ENCODE results near the gene DUSP5. TPM values are rescaled to one million over a fixed set of nuclear protein-coding genes. Genes with fewer than 3 reads are reported as not detected.

The DUSP5 gene
- total and polyA plus RNA-seq, 10 of the 15 experiments (the other 5 are each of a cell fraction or from before 2014, with no cell fraction given), result 2.1 to 95.9 (median 23.4) TPM

- Histone ChIP-seq H3K9ac (ENCODE audit: control insufficient read depth, insufficient read depth, low read length) (no peak overlapping the region), H3K79me2 (ENCODE audit: control insufficient read depth, insufficient read depth, low read length) (peaks cover 22% of the 10 kb centered on the region), H3K27me3 (replicated peaks in 1 of 2; ENCODE audit: control insufficient read depth in 2 of 2, insufficient read depth in 2 of 2, low read length in 1 of 2) (no peaks in the 10 kb centered on the region), H3K4me1 (ENCODE audit: control insufficient read depth, insufficient read depth, low read length) (peaks cover 12% of the 10 kb centered on the region), H2AFZ (ENCODE audit: control insufficient read depth, low read depth, low read length) (no peak overlapping the region), H3K4me3 (no peak overlapping the region), H3K9me3 (replicated peaks; ENCODE audit: control insufficient read depth, insufficient read depth, low read length) (no peaks in the 10 kb centered on the region), H3K4me2 (ENCODE audit: control insufficient read depth, insufficient read depth) (no peak overlapping the region), H4K20me1 (ENCODE audit: control insufficient read depth, insufficient read depth) (peaks cover 5% of the 10 kb centered on the region), H3K36me3 (ENCODE audit: control insufficient read depth in 2 of 2, insufficient read depth in 2 of 2, low read length in 1 of 2) (peaks cover 49 to 56% of the 10 kb centered on the region in 2 experiments), H3K27ac (ENCODE audit: control insufficient read depth, insufficient read depth) (no peak overlapping the region)
- ChIA-PET POLR2A (no interaction called here), SMC1A (ENCODE audit: uncharacterized antibody, unreplicated experiment) (interaction anchor here (0.6 to 2.1 kb wide), 4 partner anchors 18 to 155 kb away, joined by 3 to 5 read pairs (median 4); no protein-coding TSS in a partner anchor), RAD21 (ENCODE audit: unreplicated experiment) (no interaction called here), CTCF (interaction anchor here (0.6 to 1.5 kb wide), 3 partner anchors 13 to 37 kb away, joined by 3 read pairs; no protein-coding TSS in a partner anchor)
- FAIRE-seq (no peak), ATAC-seq (no peak), DNase-seq (ENCODE audit: low read depth, low spot score) (no peak)
- TF ChIP-seq POLR2AphosphoS5 (IDR thresholded peaks at IDR 0.05; ENCODE audit: low read length), result peak; percentile 69
- peak; percentile 20; the same call in 1 of the 2 replicates for TF ChIP-seq POLR2AphosphoS2 (IDR thresholded peaks at IDR 0.05; ENCODE audit: low read depth, low read length)
- no peak for TF ChIP-seq YY1 (IDR thresholded peaks at IDR 0.05; ENCODE audit: low read depth, low read length)
- intact Hi-C loops (cut with micrococcal nuclease; ENCODE audit: unreplicated experiment) (loop anchor here (10.0 kb wide), 2 partner anchors 365 to 425 kb away; partner anchors contain the start of gene PDCD4), in situ Hi-C loops (cut with MboI) (no loop called here)
- BruUV-seq (replicated peaks), result no TSS peak
- WGBS (ENCODE audit: insufficient coverage, insufficient replicate concordance, low lambda C conversion rate, missing lambda C conversion rate), result 93% methylated on average over 2 of the region's 2 CpGs
Observed at GRCh38 chr10:110509560-110509959, 11.9 kb downstream of the DUSP5 start.

- H3K79me2 ChIP-seq (ENCODE audit: control insufficient read depth, insufficient read depth, low read length), result peaks cover 17% of the 10 kb centered on the region
- ChIA-PET RAD21 (ENCODE audit: unreplicated experiment) (no interaction called here), CTCF (interaction anchor here (1.2 to 1.5 kb wide), 2 partner anchors 12 to 37 kb away, joined by 3 read pairs; no protein-coding TSS in a partner anchor), POLR2A (no interaction called here), SMC1A (ENCODE audit: uncharacterized antibody, unreplicated experiment) (interaction anchor here (0.6 to 2.1 kb wide), 3 partner anchors 43 to 155 kb away, joined by 3 to 5 read pairs (median 3); no protein-coding TSS in a partner anchor)
- H3K9me3 ChIP-seq (replicated peaks; ENCODE audit: control insufficient read depth, insufficient read depth, low read length), result no peaks in the 10 kb centered on the region
- H2AFZ ChIP-seq (ENCODE audit: control insufficient read depth, low read depth, low read length), result no peak overlapping the region
- no peak for DNase-seq (ENCODE audit: low read depth, low spot score)
- H4K20me1 ChIP-seq (ENCODE audit: control insufficient read depth, insufficient read depth), result peaks cover 5% of the 10 kb centered on the region
- WGBS (ENCODE audit: insufficient coverage, insufficient replicate concordance, low lambda C conversion rate, missing lambda C conversion rate), result 92% methylated on average over 9 of the region's 9 CpGs
- no peak for TF ChIP-seq ZNF274 (IDR thresholded peaks at IDR 0.05; ENCODE audit: insufficient read depth, insufficient read length)
- no peak for TF ChIP-seq ZNF592 (IDR thresholded peaks at IDR 0.05)
- no peak for TF ChIP-seq PAX5 (IDR thresholded peaks at IDR 0.05; ENCODE audit: borderline replicate concordance, low read depth, low read length)
- TF ChIP-seq MTA3 (IDR thresholded peaks at IDR 0.05; ENCODE audit: borderline replicate concordance, low read length), result no peak
- peak; percentile 20; the same call in 1 of the 2 replicates for TF ChIP-seq POLR2AphosphoS5 (IDR thresholded peaks at IDR 0.05; ENCODE audit: low read length)
- peak; percentile 1 for ATAC-seq
- H3K27ac ChIP-seq (ENCODE audit: control insufficient read depth, insufficient read depth), result no peak overlapping the region
- H3K36me3 ChIP-seq (ENCODE audit: control insufficient read depth in 2 of 2, insufficient read depth in 2 of 2, low read length in 1 of 2), result peaks cover 48 to 56% of the 10 kb centered on the region in 2 experiments
- no peaks in the 10 kb centered on the region for H3K27me3 ChIP-seq (replicated peaks in 1 of 2; ENCODE audit: control insufficient read depth in 2 of 2, insufficient read depth in 2 of 2, low read length in 1 of 2)
- FAIRE-seq, result no peak
- no peak overlapping the region for H3K4me3 ChIP-seq
- no TSS peak for BruUV-seq (replicated peaks)
- in situ Hi-C loops (cut with MboI) (no loop called here), intact Hi-C loops (cut with micrococcal nuclease; ENCODE audit: unreplicated experiment) (no loop called here)
- no peak overlapping the region for H3K9ac ChIP-seq (ENCODE audit: control insufficient read depth, insufficient read depth, low read length)
- H3K4me2 ChIP-seq (ENCODE audit: control insufficient read depth, insufficient read depth), result no peak overlapping the region
- peaks cover 7% of the 10 kb centered on the region for H3K4me1 ChIP-seq (ENCODE audit: control insufficient read depth, insufficient read depth, low read length)
Observed at GRCh38 chr10:110510086-110510485, 12.4 kb downstream of the DUSP5 start.
